Uterus (tissue), 4 donors: ENCODE results near the gene SLC35F3. TPM values are rescaled to one million over a fixed set of nuclear protein-coding genes. Genes with fewer than 3 reads are reported as not detected.

ENCODE experiments used
- DNase-seq, 2 donors: peaks; one replicate each; pipeline ENCODE4 v3.0.0-alpha.2; 2019 to 2020
- H3K27ac ChIP-seq, 2 donors: fragments of 200-600 bp; sonication (generic); 1 replicate in 1 of 2; 2 replicates in 1 of 2; pipeline ENCODE4 v1.5.1; 2016 to 2018
- H3K27me3 ChIP-seq, 2 donors: fragments of 200-600 bp; sonication (generic); one replicate each; pipeline ENCODE4 v1.5.1; 2018 to 2019; ENCODE audit warnings: control low read depth in 1 of 2
- H3K36me3 ChIP-seq, 2 donors: fragments of 200-600 bp; sonication (generic); one replicate each; pipeline ENCODE4 v1.5.1; 2019; ENCODE audit warnings: control low read depth in 1 of 2
- H3K4me1 ChIP-seq, 2 donors: fragments of 200-600 bp; sonication (generic); one replicate each; pipeline ENCODE4 v1.5.1; 2018 to 2019; ENCODE audit warnings: control low read depth in 1 of 2
- H3K4me3 ChIP-seq, 2 donors: fragments of 200-600 bp; sonication (generic); 1 replicate in 1 of 2; 2 replicates in 1 of 2; pipeline ENCODE4 v1.5.1; 2018 to 2019; ENCODE audit warnings: mild to moderate bottlenecking in 1 of 2
- H3K9me3 ChIP-seq, 2 donors: fragments of 200-600 bp; sonication (generic); one replicate each; pipeline ENCODE4 v1.5.1; 2019; ENCODE audit warnings: control low read depth in 1 of 2
- CTCF ChIP-seq, 4 experiments: fragments of 200-600 bp in 2 of 4; fragments of 450-650 bp in 2 of 4; sonication (generic) in 2 of 4; IDR thresholded peaks; one replicate each; pipeline ENCODE4 v1.5.1; 2016 to 2019; ENCODE audit warnings: antibody characterized with exemption in 4 of 4, mild to moderate bottlenecking in 2 of 4, moderate library complexity in 1 of 4
- POLR2A ChIP-seq, 2 donors: fragments of 450-650 bp; IDR thresholded peaks; one replicate each; pipeline ENCODE4 v1.6.1; 2016; ENCODE audit warnings: antibody characterized with exemption in 2 of 2, mild to moderate bottlenecking in 1 of 2, moderate library complexity in 1 of 2
- intact Hi-C: fragments of 100-400 bp; cut with DNase I; formaldehyde crosslinking; loops from one replicate; pipeline ENCODE4 v1.15.1; 2023; ENCODE audit warnings: low total_unique reads
- total RNA-seq, 4 donors: library from RNA; depleted of rRNA in 3 of 4; stranded (reverse); fragments of >200 nt in 3 of 4; gene quantifications; one replicate each; pipeline versions ENCODE4 v1.1.0 to v1.2.4, GENCODE V29; 2014 to 2023
- donor health status: DM: yes; HTN: yes; CAD: no.

SLC35F3 gene
- total RNA-seq, 4 donors from 2014 or later = 0.24 to 0.62 (median 0.26) TPM; not detected in 1

- Histone ChIP-seq H3K36me3 (no peaks in the 10 kb centered on the region), H3K27me3 (no peaks in the 10 kb centered on the region), H3K9me3 (no peaks in the 10 kb centered on the region), H3K27ac (no peak overlapping the region), H3K4me1 (no peaks in the 10 kb centered on the region), H3K4me3 (no peak overlapping the region)
- DNase-seq = no peak
- intact Hi-C loops = no loop called here
- no peak for TF ChIP-seq CTCF (IDR thresholded peaks at IDR 0.05)
- no peak for TF ChIP-seq POLR2A (IDR thresholded peaks at IDR 0.05)
Measured at GRCh38 chr1:233994112-233994511, 89.6 kb downstream of the SLC35F3 start.

GRCh38 chr1:233998456-233998855 lies 94.0 kb downstream of the SLC35F3 start:
- DNase-seq = no peak
- Histone ChIP-seq H3K27ac (no peak overlapping the region), H3K9me3 (no peaks in the 10 kb centered on the region), H3K36me3 (no peaks in the 10 kb centered on the region), H3K4me3 (no peak overlapping the region), H3K27me3 (no peaks in the 10 kb centered on the region), H3K4me1 (no peaks in the 10 kb centered on the region)
- no peak for TF ChIP-seq CTCF (IDR thresholded peaks at IDR 0.05)
- no peak for TF ChIP-seq POLR2A (IDR thresholded peaks at IDR 0.05)
- intact Hi-C loops = no loop called here

- no peak for TF ChIP-seq POLR2A (IDR thresholded peaks at IDR 0.05)
- TF ChIP-seq CTCF (IDR thresholded peaks at IDR 0.05) = no peak
- H3K27me3 ChIP-seq = no peaks in the 10 kb centered on the region
- H3K9me3 ChIP-seq = no peaks in the 10 kb centered on the region
- DNase-seq = no peak
- no peak overlapping the region for H3K27ac ChIP-seq
- no peaks in the 10 kb centered on the region for H3K4me1 ChIP-seq
- H3K36me3 ChIP-seq = no peaks in the 10 kb centered on the region
- H3K4me3 ChIP-seq = no peak overlapping the region
- intact Hi-C loops = no loop called here
Measured at GRCh38 chr1:233998891-233999290, 94.4 kb downstream of the SLC35F3 start.

- H3K4me3 ChIP-seq = no peak overlapping the region
- H3K36me3 ChIP-seq = no peaks in the 10 kb centered on the region
- TF ChIP-seq POLR2A (IDR thresholded peaks at IDR 0.05) (no peak), CTCF (IDR thresholded peaks at IDR 0.05) (no peak)
- H3K9me3 ChIP-seq = no peaks in the 10 kb centered on the region
- H3K27ac ChIP-seq = no peak overlapping the region
- H3K27me3 ChIP-seq = no peaks in the 10 kb centered on the region
- intact Hi-C loops = no loop called here
- no peak for DNase-seq
- no peaks in the 10 kb centered on the region for H3K4me1 ChIP-seq
Measured at GRCh38 chr1:234000557-234001041, 96.1 kb downstream of the SLC35F3 start.

- no peak for DNase-seq
- intact Hi-C loops = no loop called here
- TF ChIP-seq POLR2A (IDR thresholded peaks at IDR 0.05) = no peak
- TF ChIP-seq CTCF (IDR thresholded peaks at IDR 0.05) = no peak
Measured at GRCh38 chr1:234001817-234002216, 97.3 kb downstream of the SLC35F3 start.

More at GRCh38 chr1:234001817-234002216, 97.3 kb downstream of the SLC35F3 start:
- no peaks in the 10 kb centered on the region for H3K4me1 ChIP-seq
- H3K36me3 ChIP-seq = no peaks in the 10 kb centered on the region
- H3K9me3 ChIP-seq = no peaks in the 10 kb centered on the region
- H3K27me3 ChIP-seq = no peaks in the 10 kb centered on the region
- H3K4me3 ChIP-seq = no peak overlapping the region
- no peak overlapping the region for H3K27ac ChIP-seq
